SK-N-SH treated with all-trans-retinoic acid at 6 μM for 48 hours (cell line): Measurements from ENCODE around the gene RAB23.

Experiments used
- BACH2 ChIP-seq: fragments of 250-450 bp; sonication (Bioruptor Pico); IDR thresholded peaks from 2 replicates; pipeline ENCODE4 v1.9.0; 2021; ENCODE audit warnings: mild to moderate bottlenecking, borderline replicate concordance
- CREB5 ChIP-seq: fragments of 250-450 bp; sonication (Bioruptor Pico); IDR thresholded peaks from 2 replicates; pipeline ENCODE4 v1.5.1; 2020; ENCODE audit warnings: low read depth, mild to moderate bottlenecking, moderate library complexity
- CSDC2 ChIP-seq: fragments of 250-450 bp; sonication (Bioruptor Pico); IDR thresholded peaks from 2 replicates; pipeline ENCODE4 v1.5.0; 2020; ENCODE audit warnings: mild to moderate bottlenecking, moderate library complexity
- CSRNP3 ChIP-seq: fragments of 250-450 bp; sonication (Bioruptor Pico); IDR thresholded peaks from 2 replicates; pipeline ENCODE4 v1.5.1; 2021; ENCODE audit warnings: mild to moderate bottlenecking, moderate library complexity
- PATZ1 ChIP-seq: fragments of 250-450 bp; sonication (Bioruptor Pico); IDR thresholded peaks from 2 replicates; pipeline ENCODE4 v1.8.0; 2020; ENCODE audit warnings: mild to moderate bottlenecking, moderate library complexity, borderline replicate concordance
- RARB ChIP-seq: fragments of 250-450 bp; sonication (Bioruptor Pico); IDR thresholded peaks from 2 replicates; pipeline ENCODE4 v1.8.0; 2021; ENCODE audit warnings: mild to moderate bottlenecking, moderate library complexity
- SNAI2 ChIP-seq: fragments of 250-450 bp; sonication (Bioruptor Pico); IDR thresholded peaks from 2 replicates; pipeline ENCODE4 v1.5.0; 2020; ENCODE audit warnings: mild to moderate bottlenecking, moderate library complexity
- TCF4 ChIP-seq: fragments of 250-450 bp; sonication (Bioruptor Pico); IDR thresholded peaks from 2 replicates; pipeline ENCODE4 v1.8.0; 2021; ENCODE audit warnings: mild to moderate bottlenecking, moderate library complexity, borderline replicate concordance
- TOX ChIP-seq: fragments of 250-450 bp; sonication (Bioruptor Pico); IDR thresholded peaks from 2 replicates; pipeline ENCODE4 v1.8.0; 2021; ENCODE audit warnings: mild to moderate bottlenecking, moderate library complexity, borderline replicate concordance
- ZC3H10 ChIP-seq: fragments of 250-450 bp; sonication (Bioruptor Pico); IDR thresholded peaks from 2 replicates; pipeline ENCODE4 v1.5.1; 2021; ENCODE audit warnings: mild to moderate bottlenecking, moderate library complexity
- ZFP30 ChIP-seq: fragments of 450-650 bp; formaldehyde crosslinking; IDR thresholded peaks from 2 replicates; pipeline ENCODE4 v1.5.0; 2022; ENCODE audit warnings: mild to moderate bottlenecking, moderate library complexity
- ZNF70 ChIP-seq: fragments of 450-650 bp; formaldehyde crosslinking; IDR thresholded peaks from 2 replicates; pipeline ENCODE4 v1.5.0; 2020; ENCODE audit warnings: mild to moderate bottlenecking, moderate library complexity

- TF ChIP-seq PATZ1 (no peak), ZC3H10 (CRISPR knock-in tag) (no peak), BACH2 (CRISPR knock-in tag) (no peak), CSRNP3 (no peak), RARB (CRISPR knock-in tag) (no peak), TCF4 (CRISPR knock-in tag) (no peak), SNAI2 (CRISPR knock-in tag) (no peak), ZFP30 (CRISPR knock-in tag) (no peak), CREB5 (CRISPR knock-in tag) (no peak), TOX (no peak), CSDC2 (no peak), ZNF70 (no peak)
Measured at GRCh38 chr6:57252975-57253374, 30.9 kb upstream of the RAB23 start.
